ENCODE results near the gene NPAP1.
"Not testable (repeated sequence)": the region's sequence is repeated elsewhere in the genome, so short reads cannot be mapped to it uniquely, and the experiment has no call there.

The NPAP1 gene

GRCh38 chr15:24675332-24676144, at the start of gene NPAP1:
Gene NPAP1, plus strand, starts transcription at chr15:24675775. Its CDS starts 93 bp downstream, at chr15:24675868.
- no peak for DNase-seq

- no peak for DNase-seq
Observed at GRCh38 chr15:24627443-24627842, 48.1 kb upstream of the NPAP1 start.

GRCh38 chr15:24633082-24633481, 42.5 kb upstream of the NPAP1 start:
- DNase-seq: no peak

GRCh38 chr15:24639412-24639811, 36.2 kb upstream of the NPAP1 start:
- DNase-seq: not testable (repeated sequence)

- no peak for DNase-seq
Observed at GRCh38 chr15:24645627-24646026, 29.9 kb upstream of the NPAP1 start.

- no peak for DNase-seq
Observed at GRCh38 chr15:24659622-24660021, 16.0 kb upstream of the NPAP1 start.

- no peak for DNase-seq
Observed at GRCh38 chr15:24662991-24663390, 12.6 kb upstream of the NPAP1 start.

GRCh38 chr15:24676431-24676830, 856 bp downstream of the NPAP1 start:
- no peak for DNase-seq

GRCh38 chr15:24678485-24678884, 2.9 kb downstream of the NPAP1 start:
- no peak for DNase-seq

- DNase-seq: no peak
Observed at GRCh38 chr15:24682002-24682401, 6.4 kb downstream of the NPAP1 start.

- DNase-seq: not testable (repeated sequence)
Observed at GRCh38 chr15:24682905-24683304, 7.3 kb downstream of the NPAP1 start.

- DNase-seq: no peak
Observed at GRCh38 chr15:24683736-24684135, 8.2 kb downstream of the NPAP1 start.

- DNase-seq: no peak
Observed at GRCh38 chr15:24684313-24684712, 8.7 kb downstream of the NPAP1 start.

- DNase-seq: no peak
Observed at GRCh38 chr15:24696201-24696600, 20.6 kb downstream of the NPAP1 start.

GRCh38 chr15:24696842-24697241, 21.3 kb downstream of the NPAP1 start:
- no peak for DNase-seq

GRCh38 chr15:24718289-24719082, 42.9 kb downstream of the NPAP1 start:
- no peak for DNase-seq

GRCh38 chr15:24729760-24730159, 54.2 kb downstream of the NPAP1 start:
- no peak for DNase-seq

Data from hippocampal formation (tissue), 2 donors.